NCI-H2081 (cell line): Measurements from ENCODE around the gene MYOM1.

Source experiments
- DNase-seq, 2 experiments: peaks; one replicate each; lab custom pipeline; 2025; lab: John Stamatoyannopoulos, UW

The MYOM1 gene

GRCh38 chr18:3117493-3118192 is 102.1 kb downstream of the MYOM1 start:
- no peak for DNase-seq

DNA sequence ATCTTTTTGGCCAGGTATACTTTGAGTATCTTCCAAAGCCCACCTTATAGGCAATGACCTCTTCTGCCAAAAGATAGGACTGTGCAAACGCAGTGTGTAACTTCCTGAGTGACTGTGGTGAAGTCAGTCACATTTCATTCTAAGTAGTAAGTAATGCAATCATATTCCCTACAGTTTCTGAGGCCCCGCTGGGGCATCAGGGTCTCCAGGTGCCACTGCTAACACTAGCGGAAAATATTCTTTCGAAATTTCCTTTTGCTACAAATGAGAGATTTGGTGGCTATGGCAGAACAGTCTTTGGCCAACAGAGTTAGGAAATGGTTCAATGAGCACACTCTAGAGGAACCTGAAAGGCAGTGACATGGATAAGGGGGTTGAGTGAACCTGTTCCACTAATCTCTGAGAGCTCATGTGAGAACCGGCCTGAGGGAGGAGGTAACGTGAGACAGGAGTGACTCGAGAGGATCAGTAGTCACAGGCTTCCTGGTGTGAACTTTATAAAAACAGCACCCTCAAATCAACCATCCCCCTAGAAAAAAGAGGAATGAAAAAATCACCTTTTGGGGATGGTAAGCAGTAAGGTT is 104.2 kb downstream of the MYOM1 start:
- DNase-seq = no peak

DNA sequence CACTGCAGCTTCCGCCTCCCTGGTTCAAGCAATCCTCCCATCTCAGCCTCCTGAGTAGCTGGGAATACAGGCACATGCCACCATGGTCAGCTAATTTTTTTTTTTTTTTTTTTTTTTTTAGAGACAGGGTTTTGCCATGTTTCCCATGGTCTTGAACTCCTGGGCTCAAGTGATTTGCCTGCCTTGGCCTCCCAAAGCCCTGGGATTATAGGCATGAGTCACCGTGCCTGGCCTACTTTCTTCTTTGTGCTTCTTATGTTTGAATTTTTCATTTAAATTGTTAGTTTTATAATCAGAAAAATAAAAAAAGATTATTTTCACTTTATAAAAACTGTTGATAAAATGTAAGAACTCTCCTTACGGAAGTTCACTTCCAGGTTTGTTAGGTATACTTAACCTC is 105.3 kb downstream of the MYOM1 start:
- no peak for DNase-seq

- DNase-seq = peak in 1 of 2 experiments; percentile 25
Measured at GRCh38 chr18:3114026-3114425, 105.7 kb downstream of the MYOM1 start.

GRCh38 chr18:3111523-3112240 is 108.1 kb downstream of the MYOM1 start:
- no peak for DNase-seq

- DNase-seq = no peak
Measured at GRCh38 chr18:3110034-3110752, 109.6 kb downstream of the MYOM1 start.

- DNase-seq = no peak
Measured at GRCh38 chr18:3107740-3108151, 112.0 kb downstream of the MYOM1 start.

- DNase-seq = no peak
Measured at GRCh38 chr18:3104190-3105054, 115.3 kb downstream of the MYOM1 start.

DNA sequence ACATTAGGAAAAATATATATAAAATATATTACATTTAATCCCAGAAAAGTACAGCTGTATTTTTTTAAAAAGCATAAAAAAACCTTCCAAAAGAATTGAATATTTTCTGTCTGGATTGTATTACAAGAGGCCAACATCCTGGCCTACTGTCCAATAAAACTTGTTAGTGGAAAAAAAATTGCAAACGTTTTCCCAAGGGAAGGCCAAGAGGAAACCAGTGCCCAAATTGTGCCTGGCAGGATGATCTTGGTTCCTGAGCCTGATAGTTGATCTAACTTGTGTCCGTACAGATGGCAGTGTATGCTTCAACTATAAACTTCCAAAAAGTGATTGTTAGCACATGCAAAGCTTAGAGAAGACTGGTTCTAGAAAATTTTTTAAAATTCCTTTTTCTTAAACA is 116.2 kb downstream of the MYOM1 start:
- no peak for DNase-seq

GRCh38 chr18:3102983-3103382 is 116.8 kb downstream of the MYOM1 start:
- DNase-seq = no peak

GRCh38 chr18:3100498-3101132 is 119.2 kb downstream of the MYOM1 start:
- DNase-seq = no peak

DNA sequence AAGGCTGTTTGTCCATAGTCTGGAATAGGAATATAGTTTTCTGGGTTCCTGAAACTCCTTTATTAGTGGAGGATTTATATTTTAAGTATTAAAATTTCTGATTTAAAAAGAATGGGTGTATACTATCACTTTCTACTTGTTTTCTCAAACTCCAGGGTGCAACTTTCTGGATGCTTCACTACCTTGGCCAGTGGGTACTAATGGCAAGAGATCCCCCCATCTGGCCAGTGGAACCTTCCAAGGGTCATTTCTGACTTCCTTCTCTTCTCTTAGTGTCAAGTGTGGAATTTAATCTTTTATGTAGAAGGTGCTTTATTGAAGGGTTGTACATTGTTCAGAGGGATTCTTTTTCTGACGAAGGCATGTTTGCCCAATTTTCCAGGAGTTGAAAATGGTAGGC is 120.4 kb downstream of the MYOM1 start:
- no peak for DNase-seq

DNA sequence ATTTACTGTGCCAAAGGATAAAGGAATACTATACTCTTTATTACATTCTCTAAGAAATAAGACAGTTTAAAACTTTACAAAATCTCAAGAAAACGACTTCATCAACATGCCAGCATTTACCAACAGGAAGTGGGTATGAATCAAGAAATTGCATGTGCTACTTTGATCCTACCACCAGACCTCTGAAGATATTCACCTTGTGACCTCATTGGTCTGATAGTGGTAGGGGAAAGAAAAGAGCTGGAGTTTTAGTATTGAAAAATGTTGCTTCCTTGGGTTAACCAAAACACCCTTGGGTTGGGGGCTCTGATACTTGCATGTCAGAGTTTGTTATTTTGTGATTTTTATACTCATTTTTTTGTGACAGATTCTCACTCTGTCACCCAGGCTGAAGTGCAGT is 122.7 kb downstream of the MYOM1 start:
- DNase-seq = no peak

DNA sequence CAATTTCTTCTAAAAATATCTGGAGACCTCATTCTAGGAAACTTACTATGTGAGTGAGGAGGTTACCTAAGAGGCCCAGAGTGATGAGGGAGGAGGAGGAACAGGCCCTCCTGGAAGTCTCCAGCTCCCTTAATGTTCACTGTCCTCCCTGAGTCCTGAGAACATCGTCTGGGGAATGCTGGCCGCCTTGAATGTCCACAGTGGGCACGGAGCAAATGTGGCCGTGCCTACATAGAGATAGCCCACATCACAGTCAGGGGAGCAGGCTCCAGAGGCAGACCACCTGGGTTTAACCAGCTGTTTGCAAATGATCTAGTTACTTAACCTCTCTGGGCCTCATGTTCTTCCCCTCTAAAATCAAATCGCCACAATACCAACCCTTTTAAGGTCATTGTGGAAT is 123.8 kb downstream of the MYOM1 start:
- no peak for DNase-seq

GRCh38 chr18:3094338-3094684 is 125.5 kb downstream of the MYOM1 start:
- DNase-seq = peak in 1 of 2 experiments; percentile 59

GRCh38 chr18:3093624-3094337 is 126.0 kb downstream of the MYOM1 start:
- peak in 1 of 2 experiments; percentile 84 for DNase-seq

DNA sequence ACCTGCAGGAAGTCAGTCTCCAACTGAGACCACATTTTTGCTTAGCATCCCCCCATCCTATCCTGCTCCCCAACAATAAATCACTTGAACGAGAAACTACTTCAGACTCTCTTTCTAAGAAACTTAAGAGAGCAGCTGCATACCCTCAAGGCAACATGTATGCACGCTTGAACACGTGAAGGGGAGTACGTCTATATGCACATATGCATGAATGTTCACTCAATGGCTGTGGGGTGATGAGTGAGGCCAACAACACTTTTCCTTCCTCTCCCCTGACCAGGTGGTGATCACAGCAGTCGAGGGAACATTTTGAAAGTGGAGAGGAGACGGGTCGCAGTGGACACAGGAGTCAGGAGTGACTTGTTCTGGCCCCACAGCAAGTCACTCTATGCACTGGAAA is 127.0 kb downstream of the MYOM1 start:
- DNase-seq = no peak

DNA sequence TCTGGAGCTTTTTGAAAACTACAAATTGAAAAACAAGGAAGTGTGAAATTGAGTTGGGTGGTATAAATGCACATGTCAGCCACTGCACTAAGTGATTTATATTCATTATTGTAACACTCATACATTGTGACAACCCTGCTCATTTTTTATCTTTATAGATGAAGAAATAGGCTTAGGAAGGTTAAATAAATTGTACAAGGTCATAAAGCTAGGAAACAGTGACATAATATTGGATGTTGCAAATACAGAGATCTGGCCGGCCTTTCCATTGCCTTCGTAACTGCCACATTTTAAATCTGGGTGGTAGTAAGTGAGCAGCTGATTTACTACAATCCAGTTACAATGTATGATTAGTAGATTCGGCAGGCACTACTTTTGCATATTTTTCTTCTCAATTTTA is 130.2 kb downstream of the MYOM1 start:
- DNase-seq = no peak

GRCh38 chr18:3088449-3088848 is 131.3 kb downstream of the MYOM1 start:
- no peak for DNase-seq

DNA sequence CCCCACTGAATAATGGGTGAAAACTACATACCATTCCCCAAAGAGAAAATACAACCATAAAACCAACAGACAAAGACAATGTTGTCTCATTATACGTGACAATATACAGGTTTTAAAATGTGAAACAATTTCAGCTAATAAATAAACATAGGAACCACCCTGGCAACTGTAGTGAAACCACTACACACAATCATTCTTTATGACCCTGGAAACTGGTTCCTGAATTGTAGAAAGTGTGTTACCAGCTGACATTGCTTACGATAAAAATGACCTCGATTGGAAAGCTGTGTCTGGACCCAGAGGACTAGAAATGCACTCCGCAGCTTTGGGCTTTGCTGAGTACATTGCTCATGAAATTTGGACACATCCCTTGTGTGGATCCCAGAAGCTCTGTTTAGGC is 132.9 kb downstream of the MYOM1 start:
- DNase-seq = no peak

GRCh38 chr18:3085612-3086011 is 134.2 kb downstream of the MYOM1 start:
- DNase-seq = no peak
